ENCODE results near the gene DXO. TPM values are rescaled to one million over a fixed set of nuclear protein-coding genes. Genes with fewer than 3 reads are reported as not detected.
"Not testable (repeated sequence)": the region's sequence is repeated elsewhere in the genome, so short reads cannot be mapped to it uniquely, and the experiment has no call there.

Gene DXO
- total RNA-seq, 1 experiment from 2014 or later, result 17.9 TPM

DNA sequence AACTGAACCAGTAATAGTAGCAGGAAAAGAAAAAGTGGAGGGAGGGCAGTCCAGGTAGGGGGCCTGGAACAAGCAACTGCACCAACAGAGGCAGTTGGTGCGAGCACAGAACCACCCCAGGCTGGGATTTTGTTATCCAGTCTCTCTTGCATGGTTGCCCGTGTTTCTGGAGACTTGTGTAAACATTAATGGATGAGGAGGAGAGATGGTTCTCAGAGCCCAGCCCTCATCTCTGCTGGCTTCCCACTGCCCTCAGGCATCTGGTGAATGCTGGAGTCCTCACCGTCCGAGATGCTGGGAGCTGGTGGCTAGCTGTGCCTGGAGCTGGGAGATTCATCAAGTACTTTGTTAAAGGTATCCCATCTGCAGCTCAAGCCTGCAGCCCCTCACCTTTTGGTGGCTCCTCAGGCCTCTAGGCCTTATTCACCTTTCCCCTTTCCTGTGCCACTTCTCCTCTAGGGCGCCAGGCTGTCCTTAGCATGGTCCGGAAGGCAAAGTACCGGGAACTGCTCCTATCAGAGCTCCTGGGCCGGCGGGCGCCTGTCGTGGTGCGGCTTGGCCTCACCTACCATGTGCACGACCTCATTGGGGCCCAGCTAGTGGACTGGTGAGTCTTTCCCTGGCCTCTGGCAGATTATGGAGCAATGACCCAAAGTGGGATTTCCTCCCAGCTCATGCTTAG, 8.4 kb upstream of the DXO start:
- not testable (repeated sequence) for DNase-seq (ENCODE audit: low spot score)

DNA sequence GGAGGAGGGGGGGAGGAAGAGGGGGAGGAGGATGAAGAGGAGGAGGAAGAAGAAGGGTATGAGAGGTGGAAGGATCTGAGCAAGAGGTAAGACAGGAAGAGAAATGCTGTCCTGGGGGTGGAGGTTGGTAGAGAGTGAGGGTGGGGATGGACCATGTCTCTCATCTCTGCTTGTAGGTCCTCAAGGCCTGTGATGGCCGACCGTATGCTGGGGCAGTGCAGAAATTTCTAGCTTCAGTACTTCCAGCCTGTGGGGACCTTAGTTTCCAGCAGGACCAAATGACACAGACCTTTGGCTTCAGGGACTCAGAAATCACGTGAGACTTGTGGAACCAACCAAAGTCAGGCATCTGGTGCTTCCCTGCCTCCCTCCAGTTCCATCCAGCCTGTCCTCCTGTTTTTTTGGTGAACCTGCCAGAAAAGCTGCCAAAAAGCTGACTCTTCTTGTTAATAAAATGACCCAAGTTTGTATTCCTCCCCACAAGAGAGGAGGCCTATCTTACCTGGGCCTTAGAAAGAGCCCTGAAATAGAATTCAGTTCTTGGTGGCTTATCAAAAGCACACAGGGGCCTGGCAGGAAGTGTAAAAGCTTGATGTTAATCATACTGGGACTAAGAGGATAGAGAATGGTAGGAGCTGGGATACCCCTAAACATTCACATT, 7.4 kb upstream of the DXO start:
- no peak for DNase-seq (ENCODE audit: low spot score)

DNA sequence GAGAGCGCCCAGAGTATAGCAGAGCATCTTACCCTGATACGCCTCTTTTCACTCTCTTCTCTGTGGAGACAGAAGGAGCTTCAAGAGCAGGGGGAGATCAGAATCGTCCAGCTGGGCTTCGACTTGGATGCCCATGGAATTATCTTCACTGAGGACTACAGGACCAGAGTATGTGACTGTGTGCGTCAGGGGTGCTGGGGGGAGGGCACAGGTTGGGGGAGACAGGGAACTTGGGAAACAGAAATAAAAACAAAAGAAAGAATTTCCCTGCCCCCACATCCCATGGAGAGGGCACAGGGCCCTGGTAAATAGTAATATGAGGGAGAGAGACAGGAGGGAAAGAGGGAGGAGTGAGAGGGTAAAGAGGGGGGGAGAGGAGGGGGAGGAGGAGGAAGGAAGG, 6.9 kb upstream of the DXO start:
- no peak for DNase-seq (ENCODE audit: low spot score)

DNA sequence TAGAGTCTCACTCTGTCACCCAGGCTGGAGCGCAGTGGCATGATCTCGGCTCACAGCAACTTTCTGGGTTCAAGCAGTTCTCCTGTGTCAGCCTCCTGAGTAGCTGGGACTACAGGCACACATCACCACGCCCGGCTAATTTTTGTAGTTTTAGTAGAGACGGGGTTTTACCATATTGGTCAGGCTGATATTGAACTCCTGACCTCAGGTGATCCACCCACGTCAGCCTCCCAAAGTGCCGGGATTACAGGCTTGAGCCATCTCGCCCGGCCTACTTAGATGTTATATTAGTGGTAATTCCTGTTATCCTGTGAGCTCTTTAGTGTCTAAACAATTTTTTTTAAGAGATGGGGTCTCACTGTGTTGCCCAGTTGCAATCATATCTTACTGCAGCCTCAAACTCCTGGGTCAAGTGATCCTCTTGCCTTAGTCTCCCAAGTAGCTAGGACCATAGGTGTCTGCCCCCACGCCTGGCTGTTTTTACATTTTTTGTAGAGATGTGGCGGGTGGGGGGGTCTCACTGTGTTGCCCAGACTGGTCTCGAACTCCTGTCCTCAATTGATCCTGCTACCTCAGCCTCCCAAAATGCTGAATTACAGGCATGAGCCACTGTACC, 6.0 kb upstream of the DXO start:
- DNase-seq (ENCODE audit: low spot score), result no peak

DNA sequence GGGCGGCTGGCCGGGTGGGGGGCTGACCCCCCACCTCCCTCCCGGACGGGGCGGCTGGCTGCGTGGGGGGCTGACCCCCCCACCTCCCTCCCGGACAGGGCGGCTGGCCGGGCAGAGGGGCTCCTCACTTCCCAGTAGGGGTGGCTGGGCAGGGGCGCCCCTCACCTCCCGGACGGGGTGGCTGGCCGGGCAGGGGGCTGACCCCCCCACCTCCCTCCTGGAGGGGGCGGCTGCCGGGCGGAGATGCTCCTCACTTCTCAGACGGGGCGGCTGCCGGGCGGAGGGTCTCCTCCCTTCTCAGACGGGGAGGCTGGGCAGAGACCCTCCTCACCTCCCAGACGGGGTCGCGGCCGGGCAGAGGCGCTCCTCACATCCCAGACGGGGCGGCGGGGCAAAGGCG, 4.1 kb upstream of the DXO start:
- not testable (repeated sequence) for DNase-seq (ENCODE audit: low spot score)

DNA sequence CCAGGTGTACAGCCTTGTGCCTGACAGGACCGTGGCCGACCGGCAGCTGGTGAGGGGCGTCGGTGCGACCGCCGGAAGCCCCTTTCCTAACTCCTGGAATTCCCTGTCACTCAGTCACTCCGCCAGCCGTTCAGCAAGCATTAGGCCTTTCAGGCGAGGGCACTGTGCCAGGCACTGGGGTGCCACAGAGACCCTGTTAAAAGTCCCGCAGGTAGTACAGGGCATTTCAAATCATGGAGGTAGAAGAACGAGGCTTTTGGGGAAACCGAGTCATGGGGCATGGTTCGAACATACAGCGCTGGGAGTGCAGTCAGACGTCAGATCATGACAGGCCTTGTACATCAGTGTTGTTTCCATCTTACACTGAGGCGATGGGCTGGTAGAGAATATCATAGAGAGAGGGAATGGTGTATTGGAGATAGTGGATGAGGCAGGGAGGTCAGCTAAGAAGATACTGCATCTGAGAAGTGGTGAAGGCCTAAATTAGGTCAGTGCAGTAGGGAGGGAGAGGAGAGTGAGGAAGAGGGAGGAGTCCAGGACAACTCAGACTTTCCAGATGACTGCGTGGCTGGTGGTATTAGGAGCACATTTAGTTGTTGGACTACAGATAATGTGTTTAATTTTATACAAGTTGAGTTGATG, 892 bp upstream of the DXO start:
- DNase-seq (ENCODE audit: low spot score), result peak; percentile 60

DNA sequence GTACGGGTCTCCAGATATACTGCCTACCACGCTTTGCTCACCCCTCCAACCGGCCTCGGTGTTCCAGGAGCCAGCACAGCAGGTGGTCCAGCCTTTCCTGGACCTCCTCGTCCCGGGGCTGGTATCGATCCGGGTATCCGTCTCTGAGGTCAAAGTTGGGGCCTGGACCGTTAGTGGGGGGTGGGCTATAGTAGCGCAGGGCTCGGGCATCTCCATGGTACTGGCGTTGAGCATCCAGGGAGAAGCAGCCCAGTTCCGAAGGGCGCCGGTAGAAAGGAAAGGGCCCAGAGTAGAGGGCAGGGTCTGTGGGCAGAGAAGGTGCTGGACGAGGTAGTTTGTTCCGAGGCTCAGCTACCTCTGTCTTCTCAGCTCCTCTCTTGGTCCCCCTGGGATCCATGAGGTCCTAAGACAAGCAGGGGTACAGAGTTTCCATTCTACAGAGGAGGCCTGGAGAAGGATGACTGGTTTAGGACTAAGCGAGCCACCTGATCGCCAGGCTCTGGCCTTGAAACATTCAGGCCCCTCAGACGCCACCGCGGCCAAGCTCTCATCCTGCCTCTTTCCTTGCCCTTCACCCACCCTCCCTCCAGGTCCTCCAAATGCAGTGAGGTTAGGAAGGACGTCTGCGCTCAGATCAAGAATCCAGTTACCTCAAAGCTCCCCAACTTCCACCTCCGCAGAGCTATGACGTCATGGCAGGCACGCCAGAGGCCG, 502 bp downstream of the DXO start:
- no peak for DNase-seq (ENCODE audit: low spot score)

DNA sequence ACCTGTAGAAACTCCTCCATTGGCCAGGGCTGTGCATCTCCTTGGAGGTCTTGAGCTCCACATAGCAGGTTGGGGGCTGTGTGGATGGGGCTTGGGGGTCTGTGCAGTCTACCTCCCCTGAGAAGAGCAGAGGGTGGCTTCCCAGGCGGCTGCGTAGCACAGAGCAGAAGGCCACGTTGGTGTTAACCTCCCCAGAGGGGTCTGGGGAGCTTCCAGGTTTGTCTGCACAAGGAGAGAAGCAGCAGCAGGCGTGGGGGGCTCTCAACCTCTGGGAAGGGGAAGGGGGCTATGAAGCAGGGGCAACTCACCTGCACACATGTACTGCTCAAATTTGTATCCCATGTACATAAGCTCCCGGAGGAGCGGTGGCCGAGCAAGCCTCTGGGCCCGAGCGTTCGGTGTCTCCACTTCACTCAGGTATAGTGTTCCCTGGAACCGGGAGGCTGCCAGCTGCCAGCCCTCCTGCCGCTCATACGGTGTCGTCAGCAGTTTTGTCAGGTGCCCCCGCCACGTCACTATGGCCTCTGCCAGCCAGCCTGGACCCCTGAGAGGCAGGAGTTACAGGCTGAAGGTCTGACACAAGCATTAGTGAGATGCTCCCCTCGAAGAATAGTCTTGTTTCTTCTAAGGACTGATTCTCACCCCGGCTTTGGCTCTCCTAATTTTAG, 1.2 kb downstream of the DXO start:
- no peak for DNase-seq (ENCODE audit: low spot score)

DNA sequence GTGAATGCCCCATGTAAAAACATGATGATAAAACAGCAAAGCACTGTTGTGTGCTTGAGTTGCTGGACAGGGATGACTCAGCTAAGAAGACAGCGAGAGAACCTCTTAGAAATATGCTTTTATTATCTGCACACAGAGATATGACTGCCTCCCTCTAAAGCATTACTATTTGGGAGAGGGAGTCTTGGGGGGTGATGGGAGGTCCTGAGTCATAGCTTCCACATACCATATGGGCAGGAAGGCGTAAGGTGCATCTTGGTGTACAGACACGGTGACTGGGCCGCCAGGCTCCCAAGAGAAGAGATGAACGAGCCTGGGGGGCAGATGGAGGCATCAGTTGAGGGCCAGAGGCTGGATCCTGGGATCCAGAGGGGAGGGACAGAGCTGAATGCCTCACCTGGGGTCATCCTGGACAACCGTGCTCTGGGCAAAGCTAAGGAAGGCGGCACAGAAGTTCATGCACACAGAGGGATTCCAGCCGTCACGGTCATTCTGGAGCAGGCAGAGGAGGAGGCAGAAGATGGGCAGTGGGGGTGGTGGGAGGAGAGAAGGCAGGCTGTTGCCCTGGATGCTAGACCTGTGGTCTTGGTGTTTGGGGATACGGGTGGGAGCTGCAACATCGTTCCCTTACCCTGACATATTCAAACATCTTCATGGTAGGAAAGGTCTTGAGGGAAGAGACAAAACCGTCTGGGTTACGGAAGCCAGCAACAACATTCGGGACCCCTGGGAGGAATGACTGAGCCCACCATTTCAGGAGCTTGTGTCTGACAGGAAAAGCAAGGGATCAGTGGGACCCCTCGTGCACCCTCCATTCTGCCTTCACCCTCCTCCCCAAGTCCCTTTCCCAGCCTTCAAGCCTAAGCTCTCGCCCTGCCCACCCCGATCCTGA, 2.0 kb downstream of the DXO start:
- peak; percentile 42 for DNase-seq (ENCODE audit: low spot score)

DNA sequence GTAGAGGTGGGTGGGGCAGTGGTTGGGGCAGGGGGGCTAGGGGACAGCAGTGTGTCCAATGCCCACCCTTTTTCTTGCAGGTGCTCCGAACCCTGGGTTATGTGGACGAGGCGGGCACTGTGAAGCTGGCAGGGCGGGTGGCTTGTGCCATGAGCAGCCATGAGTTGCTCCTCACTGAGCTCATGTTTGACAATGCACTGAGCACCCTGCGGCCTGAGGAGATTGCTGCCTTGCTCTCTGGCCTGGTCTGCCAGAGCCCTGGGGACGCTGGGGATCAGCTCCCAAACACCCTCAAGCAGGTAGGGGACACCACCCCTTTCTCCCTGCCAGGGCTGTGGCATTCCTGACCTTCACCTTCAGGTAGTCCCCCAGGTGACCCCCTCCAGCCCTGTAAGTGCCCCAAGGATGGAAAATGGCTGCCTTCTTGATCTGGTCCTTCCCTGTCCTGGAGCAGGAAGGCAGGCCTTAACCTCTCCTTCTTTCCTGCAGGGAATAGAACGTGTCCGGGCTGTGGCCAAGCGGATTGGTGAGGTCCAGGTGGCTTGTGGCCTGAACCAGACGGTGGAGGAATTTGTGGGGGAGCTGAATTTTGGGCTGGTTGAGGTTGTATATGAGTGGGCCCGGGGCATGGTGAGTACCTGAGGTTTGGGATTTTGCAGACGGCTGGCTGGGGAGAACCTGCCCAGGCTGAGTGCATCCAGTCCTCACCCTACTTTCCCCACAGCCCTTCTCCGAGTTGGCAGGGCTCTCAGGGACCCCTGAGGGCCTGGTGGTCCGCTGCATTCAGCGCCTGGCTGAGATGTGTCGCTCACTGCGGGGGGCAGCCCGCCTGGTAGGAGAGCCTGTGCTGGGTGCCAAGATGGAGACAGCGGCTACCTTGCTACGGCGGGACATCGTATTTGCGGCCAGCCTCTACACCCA, 2.9 kb downstream of the DXO start:
- DNase-seq (ENCODE audit: low spot score), result no peak

DNA sequence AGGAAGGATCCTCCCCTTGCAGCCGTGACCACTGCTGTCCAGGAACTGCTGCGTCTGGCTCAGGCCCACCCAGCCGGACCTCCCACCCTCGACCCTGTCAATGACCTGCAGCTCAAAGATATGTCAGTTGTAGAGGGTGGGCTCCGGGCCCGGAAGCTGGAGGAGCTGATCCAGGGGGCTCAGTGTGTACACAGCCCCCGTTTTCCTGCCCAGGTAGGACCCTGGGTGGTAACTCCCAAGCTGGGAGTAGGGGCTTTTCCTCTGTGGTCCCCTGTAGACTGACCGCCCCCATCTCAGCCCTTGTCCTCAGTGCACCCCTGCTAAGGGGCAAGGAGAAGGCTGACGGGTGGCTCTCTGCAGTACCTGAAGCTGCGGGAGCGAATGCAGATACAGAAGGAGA, 3.6 kb downstream of the DXO start:
- DNase-seq (ENCODE audit: low spot score), result no peak

DNA sequence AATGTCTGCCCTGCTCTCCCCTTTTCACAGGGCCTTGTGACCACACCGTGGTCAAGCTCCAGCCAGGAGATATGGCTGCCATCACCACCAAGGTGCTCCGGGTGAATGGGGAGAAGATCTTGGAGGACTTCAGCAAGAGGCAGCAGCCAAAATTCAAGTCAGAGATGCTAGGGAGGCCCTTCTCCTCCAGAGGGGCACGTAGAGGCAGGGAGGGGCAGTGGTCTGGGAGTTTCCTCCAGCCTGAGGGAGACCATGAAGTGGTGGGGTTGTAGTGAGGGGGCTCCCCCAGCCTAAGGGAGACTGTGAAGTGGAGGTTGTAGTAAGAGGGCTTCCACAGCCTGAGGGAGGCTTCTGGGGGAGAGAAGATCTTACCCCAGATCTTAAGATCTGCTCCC, 4.0 kb downstream of the DXO start:
- DNase-seq (ENCODE audit: low spot score), result no peak

DNA sequence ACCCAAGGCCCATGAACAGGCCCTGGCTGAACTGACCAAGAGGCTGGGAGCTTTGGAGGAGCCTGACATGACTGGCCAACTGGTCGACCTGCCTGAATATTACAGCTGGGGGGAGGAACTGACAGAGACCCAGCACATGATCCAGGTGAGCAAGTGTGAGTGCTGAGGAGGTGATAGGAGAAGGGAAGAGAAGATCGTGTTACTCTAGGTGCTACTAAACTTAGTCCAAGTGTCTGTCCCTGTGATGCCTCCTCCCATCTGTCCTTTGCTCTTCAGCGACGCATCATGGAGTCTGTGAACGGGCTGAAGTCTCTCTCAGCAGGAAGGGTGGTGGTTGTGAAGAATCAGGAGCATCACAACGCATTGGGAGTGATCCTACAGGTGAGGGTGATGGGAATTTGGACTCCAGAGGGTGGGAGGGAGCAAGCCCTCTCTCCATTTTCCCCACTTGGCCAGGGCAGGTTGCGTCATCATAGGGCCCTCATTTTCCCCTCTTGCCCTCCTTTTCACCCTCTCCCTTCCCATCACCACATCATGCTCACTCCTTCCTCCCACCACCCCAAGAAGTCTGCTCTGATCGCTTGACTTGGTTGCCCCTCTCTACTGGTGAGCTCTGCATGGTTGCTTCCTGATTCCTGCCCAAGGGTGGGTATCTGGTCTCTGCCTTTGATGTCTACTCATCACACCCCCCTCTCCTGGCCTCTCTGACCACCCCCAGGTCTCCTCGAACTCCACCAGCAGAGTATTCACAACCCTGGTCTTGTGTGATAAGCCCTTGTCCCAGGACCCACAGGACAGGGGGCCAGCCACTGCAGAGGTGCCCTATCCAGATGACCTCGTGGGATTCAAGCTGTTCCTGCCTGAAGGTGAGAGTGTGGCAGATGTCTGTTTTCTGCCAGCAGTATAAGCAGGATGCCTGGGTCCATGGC, 4.7 kb downstream of the DXO start:
- no peak for DNase-seq (ENCODE audit: low spot score)

DNA sequence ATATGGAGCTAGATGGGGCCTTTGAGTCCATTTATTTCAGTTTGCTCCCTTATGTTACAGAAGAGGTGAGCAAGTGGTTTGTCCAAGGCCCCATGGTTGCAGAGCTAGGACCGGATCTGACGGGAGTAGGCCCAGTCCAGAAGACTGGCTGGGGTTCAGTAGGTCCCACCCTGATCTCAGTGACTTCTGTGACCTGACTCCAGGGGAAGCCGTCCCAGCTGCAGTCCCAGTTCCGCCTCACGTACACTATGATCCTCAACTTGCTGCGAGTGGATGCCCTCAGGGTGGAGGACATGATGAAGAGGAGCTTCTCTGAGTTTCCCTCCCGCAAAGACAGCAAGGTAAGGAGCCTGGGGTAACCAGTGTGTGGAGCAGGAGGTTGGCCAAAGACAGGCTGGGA, 5.4 kb downstream of the DXO start:
- no peak for DNase-seq (ENCODE audit: low spot score)

DNA sequence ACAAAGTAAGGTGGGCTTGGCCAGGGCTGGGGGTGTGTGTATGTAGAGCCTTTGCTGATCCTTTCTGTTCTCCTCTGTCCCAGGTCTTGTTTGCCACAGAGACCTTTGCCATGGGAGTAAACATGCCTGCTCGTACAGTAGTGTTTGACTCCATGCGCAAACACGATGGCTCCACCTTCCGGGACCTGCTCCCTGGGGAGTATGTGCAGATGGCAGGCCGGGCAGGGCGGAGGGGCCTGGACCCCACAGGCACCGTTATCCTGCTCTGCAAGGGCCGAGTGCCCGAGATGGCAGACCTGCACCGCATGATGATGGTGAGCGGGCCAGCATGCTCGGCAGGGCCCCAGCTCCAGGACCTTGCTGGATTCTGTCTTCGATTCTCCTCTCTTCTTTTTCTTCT, 6.2 kb downstream of the DXO start:
- no peak for DNase-seq (ENCODE audit: low spot score)

DNA sequence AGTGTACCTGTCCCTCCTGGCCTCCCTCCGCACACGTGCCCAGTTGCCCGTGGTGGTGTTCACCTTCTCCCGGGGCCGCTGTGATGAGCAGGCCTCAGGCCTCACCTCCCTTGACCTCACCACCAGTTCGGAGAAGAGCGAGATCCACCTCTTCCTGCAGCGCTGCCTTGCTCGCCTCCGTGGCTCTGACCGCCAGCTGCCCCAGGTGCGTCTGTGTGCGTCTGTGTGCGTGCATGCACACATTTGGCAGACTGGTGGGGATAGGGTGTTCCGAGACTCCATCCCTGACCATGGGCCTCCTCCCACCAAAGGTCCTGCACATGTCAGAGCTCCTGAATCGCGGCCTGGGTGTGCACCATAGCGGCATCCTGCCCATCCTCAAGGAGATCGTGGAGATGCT, 8.0 kb downstream of the DXO start:
- DNase-seq (ENCODE audit: low spot score), result no peak

DNA sequence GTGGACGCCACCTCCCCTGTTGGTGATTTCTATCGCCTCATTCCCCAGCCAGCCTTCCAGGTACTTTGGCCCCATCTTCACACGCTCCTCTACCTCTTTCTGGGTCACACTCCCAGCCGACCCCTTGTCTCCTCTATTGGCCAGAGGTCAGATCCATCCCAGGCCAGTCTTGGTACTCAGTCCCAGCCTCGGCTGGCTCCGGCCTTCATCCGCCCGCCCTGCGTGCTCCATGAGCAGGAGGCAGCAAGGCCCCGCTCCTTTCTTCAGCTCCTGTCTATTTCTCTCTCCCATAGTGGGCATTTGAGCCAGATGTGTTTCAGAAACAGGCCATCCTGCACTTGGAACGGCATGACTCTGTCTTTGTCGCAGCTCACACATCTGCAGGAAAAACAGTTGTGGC, 10.3 kb downstream of the DXO start:
- no peak for DNase-seq (ENCODE audit: low spot score)
